ENCODE data around the gene KLF11. TPM values are rescaled to one million over a fixed set of nuclear protein-coding genes. Genes with fewer than 3 reads are reported as not detected.
A peak's percentile ranks its signal among the peaks of the same experiment; 100 is the strongest.

The KLF11 gene
- total and polyA plus RNA-seq, 2 experiments from 2014 or later: 4.8 to 6.6 TPM

DNA sequence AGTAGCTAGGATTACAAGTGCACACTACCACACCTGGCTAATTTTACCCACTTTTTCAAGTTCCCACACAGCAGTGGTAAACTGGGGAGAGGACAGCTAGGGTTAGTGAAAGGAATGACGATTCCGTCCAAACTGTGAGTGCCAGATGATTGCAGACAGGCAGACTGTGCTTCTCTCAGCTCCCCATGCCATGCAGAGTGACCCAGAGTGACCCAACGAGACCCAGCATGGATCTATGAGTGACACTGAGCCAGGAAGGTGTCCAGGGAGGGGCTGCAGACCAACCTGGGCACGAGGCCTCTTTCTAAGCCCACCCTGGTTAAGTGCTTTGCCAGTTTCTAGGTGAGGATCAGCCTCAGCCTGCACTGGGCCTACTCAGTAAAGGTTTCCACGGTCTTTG lies 7.7 kb upstream of the KLF11 start:
- no peak for TF ChIP-seq EZH2phosphoT487 (IDR thresholded peaks at IDR 0.05; ENCODE audit: insufficient read depth, low read depth)
- no peak for TF ChIP-seq EZH2 (IDR thresholded peaks at IDR 0.05; ENCODE audit: insufficient read depth, poor library complexity, severe bottlenecking)
- H2AFZ ChIP-seq: no peak overlapping the region
- no peaks in the 10 kb centered on the region for H3K79me2 ChIP-seq (ENCODE audit: insufficient read depth)
- no peaks in the 10 kb centered on the region for H3K27me3 ChIP-seq (replicated peaks; ENCODE audit: insufficient read depth)
- no peaks in the 10 kb centered on the region for H3K36me3 ChIP-seq (ENCODE audit: low read depth)
- H3K4me2 ChIP-seq (ENCODE audit: unreplicated experiment): no peak overlapping the region
- H3K4me3 ChIP-seq: no peak overlapping the region
- H4K20me1 ChIP-seq (ENCODE audit: insufficient read depth): no peaks in the 10 kb centered on the region
- 25% methylated on average over 5 of the region's 5 CpGs for WGBS, 2 experiments (ENCODE audit: low coverage in 1 of 2, low lambda C conversion rate in 2 of 2, missing lambda C conversion rate in 2 of 2)
- DNase-seq: no peak
- peaks cover 21% of the 10 kb centered on the region for H3K4me1 ChIP-seq (ENCODE audit: insufficient read depth)
- in situ Hi-C loops (cut with MboI): no loop called here
- peak overlapping the region; percentile 60; the same call in 1 of the 2 replicates for H3K27ac ChIP-seq
- H3K9me3 ChIP-seq (ENCODE audit: low read depth): no peaks in the 10 kb centered on the region
- H3K9me2 ChIP-seq (ENCODE audit: insufficient read depth): no peaks in the 10 kb centered on the region
- H3F3A ChIP-seq (ENCODE audit: insufficient read depth): peaks cover 8% of the 10 kb centered on the region; the same call in 1 of the 2 replicates
- H3K9ac ChIP-seq: peak overlapping the region; percentile 10; the same call in 1 of the 2 replicates

DNA sequence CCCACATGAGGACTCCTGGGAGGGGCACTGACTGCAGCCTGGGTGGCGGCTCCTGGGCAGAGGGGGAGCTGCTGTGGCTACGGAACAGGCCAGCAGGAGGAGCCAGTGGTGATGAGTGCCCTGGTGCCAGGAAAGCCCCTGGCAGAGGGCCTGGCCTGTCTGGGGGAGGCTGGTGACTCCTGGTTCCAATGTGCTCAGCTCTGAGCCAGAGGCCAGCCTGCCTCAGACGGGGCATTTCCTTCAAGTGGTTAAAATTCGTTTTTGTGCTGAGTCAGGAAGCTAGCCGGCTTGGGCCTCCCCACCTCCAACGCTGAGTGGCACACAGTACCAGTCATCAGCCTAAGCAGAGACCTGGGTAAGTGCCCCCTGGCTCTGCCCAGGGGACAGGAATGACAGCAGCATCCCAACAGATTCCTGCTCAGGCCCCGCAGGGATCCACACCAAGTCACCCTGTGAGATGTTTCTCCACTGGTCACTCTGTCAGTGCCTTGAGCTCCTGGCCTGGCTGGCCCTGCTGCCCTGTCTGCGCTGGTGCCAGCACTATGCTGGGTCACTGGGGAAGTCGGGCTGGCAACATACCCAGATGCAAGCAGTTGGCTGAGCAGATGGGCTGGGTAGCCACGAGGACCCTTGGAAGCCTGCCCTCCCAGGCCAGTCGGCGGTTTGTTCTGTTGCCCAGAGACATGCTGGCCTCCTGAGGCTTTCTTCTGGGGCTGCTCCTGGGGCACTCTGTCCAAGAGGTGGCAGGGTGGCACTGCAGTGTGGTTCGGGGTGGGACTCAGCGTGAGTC lies 7.1 kb upstream of the KLF11 start:
- in situ Hi-C loops (cut with MboI): no loop called here
- Histone ChIP-seq H3K9me2 (ENCODE audit: insufficient read depth) (no peaks in the 10 kb centered on the region), H3K4me1 (ENCODE audit: insufficient read depth) (peaks cover 21% of the 10 kb centered on the region), H3K4me2 (ENCODE audit: unreplicated experiment) (peak overlapping the region; percentile 49), H2AFZ (peak overlapping the region; percentile 19), H3K36me3 (ENCODE audit: low read depth) (no peaks in the 10 kb centered on the region), H3F3A (ENCODE audit: insufficient read depth) (peaks cover 8% of the 10 kb centered on the region; the same call in 1 of the 2 replicates), H3K27me3 (replicated peaks; ENCODE audit: insufficient read depth) (no peaks in the 10 kb centered on the region), H3K79me2 (ENCODE audit: insufficient read depth) (no peaks in the 10 kb centered on the region), H3K4me3 (no peak overlapping the region), H3K27ac (peak overlapping the region; percentile 60), H3K9me3 (ENCODE audit: low read depth) (no peaks in the 10 kb centered on the region), H4K20me1 (ENCODE audit: insufficient read depth) (no peaks in the 10 kb centered on the region), H3K9ac (peak overlapping the region; percentile 55)
- DNase-seq: peak; percentile 92
- 9 to 14% methylated on average over 14 of the region's 14 CpGs for WGBS, 2 experiments (ENCODE audit: low coverage in 1 of 2, low lambda C conversion rate in 2 of 2, missing lambda C conversion rate in 2 of 2)
- TF ChIP-seq EZH2phosphoT487 (IDR thresholded peaks at IDR 0.05; ENCODE audit: insufficient read depth, low read depth): no peak
- TF ChIP-seq EZH2 (IDR thresholded peaks at IDR 0.05; ENCODE audit: insufficient read depth, poor library complexity, severe bottlenecking): no peak

DNA sequence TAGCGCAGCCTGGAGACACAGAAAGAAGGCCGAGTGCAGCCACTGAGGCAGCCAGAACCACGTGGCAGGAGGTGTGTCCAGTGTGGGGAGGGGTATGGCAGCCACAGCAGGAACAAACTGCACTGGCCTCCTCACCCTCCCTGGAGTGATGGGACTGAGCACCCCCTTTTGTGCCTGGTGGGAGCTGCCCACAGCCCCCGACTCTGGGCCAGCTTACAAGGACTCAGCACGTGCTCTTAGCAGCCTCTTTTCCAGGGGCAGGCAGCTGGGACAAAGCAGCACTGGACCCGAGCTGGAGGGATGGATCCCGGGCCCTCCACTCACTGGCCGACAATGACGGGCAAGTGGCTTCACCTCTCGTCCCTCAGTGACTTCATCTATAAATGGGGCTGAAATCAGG lies 5.2 kb upstream of the KLF11 start:
- H3K27me3 ChIP-seq (replicated peaks; ENCODE audit: insufficient read depth): no peaks in the 10 kb centered on the region
- no peaks in the 10 kb centered on the region for H3K36me3 ChIP-seq (ENCODE audit: low read depth)
- no peak overlapping the region for H3K4me3 ChIP-seq
- no peaks in the 10 kb centered on the region for H3K79me2 ChIP-seq (ENCODE audit: insufficient read depth)
- in situ Hi-C loops (cut with MboI): no loop called here
- no peak overlapping the region for H2AFZ ChIP-seq
- peaks cover 21% of the 10 kb centered on the region for H3K4me1 ChIP-seq (ENCODE audit: insufficient read depth)
- H3K4me2 ChIP-seq (ENCODE audit: unreplicated experiment): no peak overlapping the region
- WGBS, 2 experiments (ENCODE audit: low coverage in 1 of 2, low lambda C conversion rate in 2 of 2, missing lambda C conversion rate in 2 of 2): 75 to 83% methylated on average over 10 of the region's 10 CpGs
- H3K9me3 ChIP-seq (ENCODE audit: low read depth): no peaks in the 10 kb centered on the region
- DNase-seq: no peak
- no peaks in the 10 kb centered on the region for H4K20me1 ChIP-seq (ENCODE audit: insufficient read depth)
- H3K9ac ChIP-seq: no peak overlapping the region
- no peaks in the 10 kb centered on the region for H3K9me2 ChIP-seq (ENCODE audit: insufficient read depth)
- H3K27ac ChIP-seq: no peak overlapping the region
- peaks cover 8% of the 10 kb centered on the region; the same call in 1 of the 2 replicates for H3F3A ChIP-seq (ENCODE audit: insufficient read depth)
- TF ChIP-seq EZH2 (IDR thresholded peaks at IDR 0.05; ENCODE audit: insufficient read depth, poor library complexity, severe bottlenecking) (no peak), EZH2phosphoT487 (IDR thresholded peaks at IDR 0.05; ENCODE audit: insufficient read depth, low read depth) (no peak)

DNA sequence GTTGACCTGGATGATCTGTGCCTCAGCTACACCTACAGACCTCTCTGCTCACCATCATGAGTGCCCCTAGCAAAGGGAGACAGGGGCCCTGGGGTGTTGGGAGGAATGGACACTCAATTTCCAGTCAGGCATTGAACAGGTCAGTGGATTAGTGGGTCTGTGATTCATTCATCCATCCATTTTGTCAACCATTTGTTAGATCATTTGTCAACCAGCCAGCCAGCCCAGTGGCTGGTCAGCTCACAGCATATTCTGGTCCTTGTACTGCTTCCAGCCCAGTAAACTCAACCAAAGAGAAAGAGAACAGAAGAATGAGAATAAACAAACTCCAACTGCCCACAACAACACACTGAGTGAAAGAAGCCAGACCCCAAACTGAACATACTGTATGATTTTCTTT lies 4.6 kb upstream of the KLF11 start:
- Histone ChIP-seq H3K27me3 (replicated peaks; ENCODE audit: insufficient read depth) (no peaks in the 10 kb centered on the region), H3K9me2 (ENCODE audit: insufficient read depth) (no peaks in the 10 kb centered on the region), H2AFZ (no peak overlapping the region), H3K79me2 (ENCODE audit: insufficient read depth) (no peaks in the 10 kb centered on the region), H3F3A (ENCODE audit: insufficient read depth) (peaks cover 8% of the 10 kb centered on the region; the same call in 1 of the 2 replicates), H3K9ac (no peak overlapping the region), H3K4me3 (no peak overlapping the region), H3K27ac (no peak overlapping the region), H3K4me2 (ENCODE audit: unreplicated experiment) (no peak overlapping the region), H3K9me3 (ENCODE audit: low read depth) (no peaks in the 10 kb centered on the region), H4K20me1 (ENCODE audit: insufficient read depth) (no peaks in the 10 kb centered on the region), H3K4me1 (ENCODE audit: insufficient read depth) (peaks cover 21% of the 10 kb centered on the region), H3K36me3 (ENCODE audit: low read depth) (no peaks in the 10 kb centered on the region)
- no peak for TF ChIP-seq EZH2phosphoT487 (IDR thresholded peaks at IDR 0.05; ENCODE audit: insufficient read depth, low read depth)
- TF ChIP-seq EZH2 (IDR thresholded peaks at IDR 0.05; ENCODE audit: insufficient read depth, poor library complexity, severe bottlenecking): no peak
- in situ Hi-C loops (cut with MboI): no loop called here
- DNase-seq: peak; percentile 59

Data from GM23248 (cell line).